ENCODE results near the gene SLC23A3.

GRCh38 chr2:219149667-219150066, 20.2 kb downstream of the SLC23A3 start:
- TF ChIP-seq EZH2 (IDR thresholded peaks at IDR 0.05; ENCODE audit: insufficient read depth, poor library complexity, severe bottlenecking): no peak
- no peak for TF ChIP-seq EZH2phosphoT487 (IDR thresholded peaks at IDR 0.05; ENCODE audit: insufficient read depth, low read depth)

Data from GM23248 (cell line).